DOHH2 (cell line): ENCODE results near the gene ETF1.

Experiments
- H3F3A ChIP-seq: fragments of 200-600 bp; sonication (generic), shearing (Covaris generic); 2 replicates; pipeline ENCODE4 v1.6.0; 2016; ENCODE audit warnings: antibody characterized with exemption, mild to moderate bottlenecking; ENCODE audit not compliant: control insufficient read depth, insufficient read depth
- H3K27ac ChIP-seq: fragments of 200-600 bp; sonication (generic); 2 replicates; pipeline ENCODE4 v1.5.1; 2014; ENCODE audit warnings: low read depth, mild to moderate bottlenecking, low read length, moderate library complexity
- H3K27me3 ChIP-seq: fragments of 200-600 bp; sonication (generic); 2 replicates; pipeline ENCODE4 v1.6.1; 2014; ENCODE audit warnings: mild to moderate bottlenecking, low read length, mixed read lengths; ENCODE audit not compliant: control insufficient read depth
- H3K36me3 ChIP-seq: fragments of 200-600 bp; sonication (generic); 2 replicates; pipeline ENCODE4 v1.6.1; 2014; ENCODE audit warnings: mild to moderate bottlenecking, low read length, moderate library complexity, mixed read lengths; ENCODE audit not compliant: control insufficient read depth
- H3K4me1 ChIP-seq: fragments of 200-600 bp; sonication (generic); 2 replicates; pipeline ENCODE4 v1.6.1; 2014; ENCODE audit warnings: mild to moderate bottlenecking, low read length, mixed read lengths; ENCODE audit not compliant: control insufficient read depth
- H3K4me2 ChIP-seq: fragments of 200-600 bp; sonication (generic); 2 replicates; pipeline ENCODE4 v1.6.0; 2014; ENCODE audit warnings: mild to moderate bottlenecking, low read length, moderate library complexity
- H3K4me3 ChIP-seq: fragments of 200-600 bp; sonication (generic); 2 replicates; pipeline ENCODE4 v1.5.1; 2014; ENCODE audit warnings: mild to moderate bottlenecking, low read length, mixed read lengths
- H3K79me2 ChIP-seq: fragments of 200-600 bp; sonication (generic); 2 replicates; pipeline ENCODE4 v1.6.1; 2014; ENCODE audit warnings: mild to moderate bottlenecking, low read length, mixed read lengths; ENCODE audit not compliant: control insufficient read depth
- H3K9me2 ChIP-seq: fragments of 200-600 bp; sonication (generic); replicated peaks from 2 replicates; pipeline ENCODE4 v1.6.1; 2014; ENCODE audit warnings: mild to moderate bottlenecking, low read length, mixed read lengths; ENCODE audit not compliant: control insufficient read depth
- H3K9me3 ChIP-seq: fragments of 200-600 bp; sonication (generic); 2 replicates; pipeline ENCODE4 v1.6.1; 2014; ENCODE audit warnings: antibody characterized with exemption, low read length, mixed read lengths; ENCODE audit not compliant: control insufficient read depth, insufficient read depth
- H4K20me1 ChIP-seq: fragments of 200-600 bp; sonication (generic); 2 replicates; pipeline ENCODE4 v1.6.0; 2014; ENCODE audit warnings: low read depth, mild to moderate bottlenecking, antibody characterized with exemption, low read length, moderate library complexity; ENCODE audit not compliant: control insufficient read depth, insufficient read depth
- EZH2phosphoT487 ChIP-seq: fragments of 200-600 bp; sonication (generic); IDR thresholded peaks from 2 replicates; pipeline ENCODE4 v1.6.1; 2017; ENCODE audit warnings: borderline replicate concordance, mild to moderate bottlenecking, antibody characterized with exemption, low read length, moderate library complexity, mixed read lengths
- TF ChIP-seq, protein P1 (sequence below): fragments of 200-600 bp; sonication (generic); IDR thresholded peaks from one replicate; pipeline ENCODE4 v1.5.1; 2014; ENCODE audit warnings: antibody characterized with exemption, mild to moderate bottlenecking, low read depth, low read length; ENCODE audit not compliant: poor library complexity, severe bottlenecking

The ETF1 gene

DNA sequence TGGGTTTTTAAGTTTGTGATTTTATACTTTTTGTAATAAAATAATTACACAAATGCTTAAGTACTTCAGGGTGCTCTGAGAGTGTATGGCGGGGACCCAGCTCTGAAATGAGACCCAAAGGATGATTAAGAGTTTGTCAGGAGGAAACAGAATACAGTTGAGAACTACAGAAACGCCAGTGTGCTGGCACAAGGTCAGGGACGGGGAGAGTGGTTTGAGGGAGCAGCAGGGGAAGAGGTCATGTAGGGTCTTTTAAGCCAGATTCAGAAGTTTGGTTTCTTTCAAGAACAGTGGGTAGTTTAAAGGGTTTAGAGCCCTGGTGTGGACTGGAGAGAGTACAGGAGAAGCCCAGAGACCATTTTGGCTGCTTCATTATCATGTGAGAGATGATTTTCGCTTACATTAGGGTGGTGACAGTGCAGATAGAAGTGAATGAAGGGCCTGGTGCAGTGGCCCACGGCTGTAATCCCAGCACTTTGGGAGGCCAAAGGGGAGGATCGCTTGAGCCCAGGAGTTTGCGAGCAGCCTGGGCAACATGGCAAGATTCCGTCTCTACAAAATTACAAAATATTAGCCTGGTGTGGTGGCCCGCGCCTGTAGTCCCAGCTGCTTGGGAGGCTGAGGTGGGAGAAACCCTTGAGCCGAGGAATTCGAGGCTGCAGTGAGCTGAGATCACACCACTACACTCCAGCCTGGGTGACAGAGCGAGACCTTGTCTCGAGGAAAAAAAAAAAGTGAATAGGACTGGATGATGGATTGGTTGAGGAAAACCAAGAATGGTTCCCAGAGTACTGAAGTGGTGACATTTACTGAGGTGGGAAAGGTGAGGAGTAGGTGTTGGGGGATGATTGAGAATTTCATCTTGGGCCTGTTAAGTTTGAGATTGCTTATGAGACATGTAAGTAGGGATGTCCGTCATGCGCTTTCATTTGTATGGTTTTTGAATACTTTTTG lies 1.4 kb upstream of the ETF1 start:
- H3K4me3 ChIP-seq: peak overlapping the region; percentile 96
- 0 out of 2 replicates have a peak, but pooled peaks cover 3% of the 10 kb centered on the region for H3F3A ChIP-seq
- H3K9me3 ChIP-seq: no peaks in the 10 kb centered on the region
- H3K36me3 ChIP-seq: peaks cover 54% of the 10 kb centered on the region
- H4K20me1 ChIP-seq: peaks cover 22% of the 10 kb centered on the region
- H3K79me2 ChIP-seq: peaks cover 98% of the 10 kb centered on the region
- peak overlapping the region; percentile 64 for H3K27ac ChIP-seq
- no peaks in the 10 kb centered on the region for H3K9me2 ChIP-seq
- H3K4me2 ChIP-seq: peak overlapping the region; percentile 91
- H3K27me3 ChIP-seq: no peaks in the 10 kb centered on the region
- H3K4me1 ChIP-seq: peaks cover 47% of the 10 kb centered on the region
- no peak for TF ChIP-seq EZH2phosphoT487
- TF ChIP-seq, protein P1, sequence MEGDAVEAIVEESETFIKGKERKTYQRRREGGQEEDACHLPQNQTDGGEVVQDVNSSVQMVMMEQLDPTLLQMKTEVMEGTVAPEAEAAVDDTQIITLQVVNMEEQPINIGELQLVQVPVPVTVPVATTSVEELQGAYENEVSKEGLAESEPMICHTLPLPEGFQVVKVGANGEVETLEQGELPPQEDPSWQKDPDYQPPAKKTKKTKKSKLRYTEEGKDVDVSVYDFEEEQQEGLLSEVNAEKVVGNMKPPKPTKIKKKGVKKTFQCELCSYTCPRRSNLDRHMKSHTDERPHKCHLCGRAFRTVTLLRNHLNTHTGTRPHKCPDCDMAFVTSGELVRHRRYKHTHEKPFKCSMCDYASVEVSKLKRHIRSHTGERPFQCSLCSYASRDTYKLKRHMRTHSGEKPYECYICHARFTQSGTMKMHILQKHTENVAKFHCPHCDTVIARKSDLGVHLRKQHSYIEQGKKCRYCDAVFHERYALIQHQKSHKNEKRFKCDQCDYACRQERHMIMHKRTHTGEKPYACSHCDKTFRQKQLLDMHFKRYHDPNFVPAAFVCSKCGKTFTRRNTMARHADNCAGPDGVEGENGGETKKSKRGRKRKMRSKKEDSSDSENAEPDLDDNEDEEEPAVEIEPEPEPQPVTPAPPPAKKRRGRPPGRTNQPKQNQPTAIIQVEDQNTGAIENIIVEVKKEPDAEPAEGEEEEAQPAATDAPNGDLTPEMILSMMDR: no peak

DNA sequence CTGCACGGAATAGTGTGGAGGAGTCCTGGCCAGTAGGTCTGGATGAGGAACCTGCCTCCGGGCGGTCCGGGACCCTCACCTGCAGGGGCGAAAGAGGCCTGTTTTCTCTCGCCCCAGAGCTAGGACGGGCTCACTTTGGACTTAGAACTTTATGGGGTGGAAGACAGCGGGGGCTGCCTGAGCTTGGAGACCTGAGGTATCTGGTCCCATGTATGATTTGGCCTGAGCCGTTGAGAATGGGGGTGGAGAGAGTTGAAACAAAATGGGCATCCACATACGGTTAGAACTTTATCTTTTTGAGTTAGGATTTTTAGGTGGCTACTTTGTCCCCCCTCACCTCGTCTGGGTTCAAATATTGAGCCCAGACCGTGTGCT lies 681 bp upstream of the ETF1 start:
- no peaks in the 10 kb centered on the region for H3K9me3 ChIP-seq
- H3K4me1 ChIP-seq: peaks cover 50% of the 10 kb centered on the region
- peaks cover 28% of the 10 kb centered on the region for H4K20me1 ChIP-seq
- H3F3A ChIP-seq: 0 out of 2 replicates have a peak, but pooled peaks cover 3% of the 10 kb centered on the region
- peak overlapping the region; percentile 91 for H3K4me2 ChIP-seq
- H3K27me3 ChIP-seq: no peaks in the 10 kb centered on the region
- H3K79me2 ChIP-seq: peaks cover 98% of the 10 kb centered on the region
- TF ChIP-seq, protein P1: no peak
- TF ChIP-seq EZH2phosphoT487: no peak
- H3K27ac ChIP-seq: peak overlapping the region; percentile 64
- H3K4me3 ChIP-seq: peak overlapping the region; percentile 96
- H3K9me2 ChIP-seq: no peaks in the 10 kb centered on the region
- H3K36me3 ChIP-seq: peaks cover 62% of the 10 kb centered on the region

DNA sequence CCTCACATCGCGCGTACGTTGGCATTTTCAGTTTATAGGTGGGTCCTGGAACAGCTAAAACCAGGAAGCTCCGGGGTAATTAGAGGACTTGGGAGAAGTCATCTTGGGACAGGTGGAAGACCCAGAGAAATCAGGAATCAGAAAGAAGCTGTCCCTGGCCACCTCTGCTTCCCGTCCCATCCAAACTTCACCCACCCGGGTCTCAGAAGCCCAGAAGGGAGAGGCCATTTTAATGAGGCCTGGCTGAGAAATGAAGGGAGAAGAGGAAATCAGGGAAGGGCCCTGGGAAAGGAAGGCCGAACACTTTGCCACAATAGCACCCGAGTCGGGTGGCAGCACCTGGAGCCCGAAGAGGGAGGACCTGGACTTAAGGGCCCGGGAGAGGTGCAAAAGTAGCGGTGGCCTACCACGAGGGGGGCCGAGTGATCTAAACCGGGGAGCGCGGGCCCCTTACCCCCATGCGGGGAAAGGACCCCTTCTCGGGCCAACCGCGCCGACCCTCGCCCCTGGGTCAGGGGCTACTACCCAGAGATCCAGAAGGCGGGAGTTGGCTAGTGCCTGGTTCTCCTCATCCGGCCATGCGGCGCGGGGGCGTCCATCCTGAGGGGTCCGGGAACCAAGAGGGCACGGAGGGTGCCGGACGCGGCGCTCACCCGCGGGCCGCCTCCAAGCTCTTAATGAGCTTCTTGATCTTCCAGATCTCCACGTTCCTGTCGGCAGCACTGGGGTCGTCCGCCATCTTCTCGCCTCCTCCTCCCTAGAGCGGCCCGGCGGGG lies 668 bp downstream of the ETF1 start:
- H3K9me2 ChIP-seq: no peaks in the 10 kb centered on the region
- peaks cover 68% of the 10 kb centered on the region for H3K36me3 ChIP-seq
- peak overlapping the region; percentile 85 for H3K4me2 ChIP-seq
- peak overlapping the region; percentile 96 for H3K4me3 ChIP-seq
- TF ChIP-seq, protein P1: peak; percentile 16
- TF ChIP-seq EZH2phosphoT487: no peak
- H3K9me3 ChIP-seq: no peaks in the 10 kb centered on the region
- H3K27me3 ChIP-seq: no peaks in the 10 kb centered on the region
- peaks cover 41% of the 10 kb centered on the region for H3K4me1 ChIP-seq
- 0 out of 2 replicates have a peak, but pooled peaks cover 3% of the 10 kb centered on the region for H3F3A ChIP-seq
- H3K79me2 ChIP-seq: peaks cover 93% of the 10 kb centered on the region
- H3K27ac ChIP-seq: peak overlapping the region; percentile 60
- peaks cover 28% of the 10 kb centered on the region for H4K20me1 ChIP-seq
